ENCODE measurements around the gene TRIM51G.
"Not testable (repeated sequence)": the region's sequence is repeated elsewhere in the genome, so short reads cannot be mapped to it uniquely, and the experiment has no call there.

TRIM51G gene, protein sequence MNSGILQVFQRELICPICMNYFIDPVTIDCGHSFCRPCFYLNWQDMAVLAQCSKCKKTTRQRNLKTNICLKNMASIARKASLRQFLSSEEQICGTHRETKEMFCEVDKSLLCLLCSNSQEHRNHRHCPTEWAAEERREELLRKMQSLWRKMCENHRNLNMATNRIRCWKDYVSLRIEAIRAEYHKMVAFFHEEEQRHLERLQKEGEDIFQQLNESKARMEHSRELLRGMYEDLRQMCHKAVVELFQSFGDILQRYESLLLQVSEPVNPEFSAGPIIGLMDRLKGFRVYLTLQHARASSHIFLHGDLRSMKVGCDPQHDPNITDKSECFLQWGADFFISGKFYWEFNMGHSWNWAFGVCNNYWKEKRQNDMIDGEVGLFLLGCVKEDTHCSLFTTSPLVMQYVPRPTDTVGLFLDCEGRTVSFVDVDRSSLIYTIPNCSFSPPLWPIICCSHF

GRCh38 chr11:48983785-48984184 is at the start of gene TRIM51G:
Gene TRIM51G, minus strand, starts transcription at chr11:48983885. Its CDS starts 2,190 bp downstream, at chr11:48981695.
- DNase-seq (ENCODE audit: low read depth): not testable (repeated sequence)

DNA sequence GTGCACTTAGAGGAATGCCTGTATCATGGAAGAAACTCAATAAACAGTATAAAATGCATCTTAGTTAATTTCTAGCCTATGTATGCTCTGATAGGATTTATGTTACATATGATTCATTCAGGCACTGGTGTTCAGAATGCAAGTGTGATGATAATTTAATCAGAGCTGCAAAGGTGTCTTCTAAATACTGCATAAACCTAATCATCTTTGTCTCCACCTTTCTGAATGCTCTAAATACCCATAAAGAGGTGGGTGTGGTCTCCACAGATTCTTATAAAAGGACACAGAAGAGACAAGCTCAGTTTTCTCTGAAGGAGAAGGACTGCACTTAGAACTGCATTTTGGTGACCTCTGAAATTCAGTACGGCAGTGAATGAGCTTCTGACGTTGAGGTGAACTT is 44.8 kb upstream of the TRIM51G start, which contains the start of gene TRIM49B:
Gene TRIM49B, plus strand, starts transcription at position 301 of the 400 bp plus-strand sequence. CDS start 2,777 bp downstream, outside the sequence.
- DNase-seq (ENCODE audit: low read depth): not testable (repeated sequence)

- DNase-seq (ENCODE audit: low read depth): not testable (repeated sequence)
These were observed 15.1 kb downstream of the TRIM51G start for GRCh38 chr11:48968592-48968991.

- DNase-seq (ENCODE audit: low read depth): not testable (repeated sequence)
These were observed 28.2 kb downstream of the TRIM51G start for GRCh38 chr11:48955315-48956049.

GRCh38 chr11:48945796-48946195 is 37.9 kb downstream of the TRIM51G start:
- not testable (repeated sequence) for DNase-seq (ENCODE audit: low read depth)

Measured in activated T-helper 9 cell treated with anti-CD3 and anti-CD28 coated beads, Interleukin-2, amount 50 U/mL, for 16 hours (primary cell).